Sigmoid colon (tissue), 7 donors: Measurements from ENCODE around the gene DGKQ. TPM values are rescaled to one million over a fixed set of nuclear protein-coding genes. Genes with fewer than 3 reads are reported as not detected.

Experiments
- DNase-seq: peaks from one replicate; pipeline ENCODE4 v3.0.0-alpha.2; 2019
- H3K27ac ChIP-seq, 4 donors: fragments of 200-600 bp; sonication (generic); one replicate each; pipeline ENCODE4 v1.5.1; 2016 to 2019; ENCODE audit warnings: mild to moderate bottlenecking in 1 of 4
- H3K27me3 ChIP-seq, 3 donors: fragments of 200-600 bp; sonication (generic); one replicate each; pipeline ENCODE4 v1.5.1; 2019; ENCODE audit warnings: mild to moderate bottlenecking in 1 of 3
- H3K36me3 ChIP-seq, 4 donors: fragments of 200-600 bp; sonication (generic); one replicate each; pipeline ENCODE4 v1.5.1; 2016 to 2019
- H3K4me1 ChIP-seq, 4 donors: fragments of 200-600 bp; sonication (generic); one replicate each; pipeline ENCODE4 v1.5.1; 2017 to 2019
- H3K4me3 ChIP-seq, 4 donors: fragments of 200-600 bp; sonication (generic); one replicate each; pipeline ENCODE4 v1.5.1; 2017 to 2019; ENCODE audit warnings: mild to moderate bottlenecking in 2 of 4, moderate library complexity in 1 of 4
- H3K9me3 ChIP-seq, 4 donors: fragments of 200-600 bp in 3 of 4; sonication (generic) in 3 of 4; one replicate each; pipeline versions ENCODE4 v1.5.1 to v1.6.1; 2013 to 2019
- CTCF ChIP-seq, 4 experiments: fragments of 450-650 bp in 3 of 4; fragments of 200-600 bp in 1 of 4; IDR thresholded peaks; one replicate each; pipeline ENCODE4 v1.5.1; 2016 to 2019; ENCODE audit warnings: antibody characterized with exemption in 4 of 4, mild to moderate bottlenecking in 3 of 4, moderate library complexity in 2 of 4
- EP300 ChIP-seq, 4 donors: sonication (generic); formaldehyde crosslinking; IDR thresholded peaks; one replicate each; pipeline ENCODE4 v1.6.1; 2017; ENCODE audit warnings: antibody characterized with exemption in 4 of 4
- POLR2A ChIP-seq, 2 donors: fragments of 450-650 bp; IDR thresholded peaks; one replicate each; pipeline ENCODE4 v1.6.1; 2016; ENCODE audit warnings: antibody characterized with exemption in 2 of 2, mild to moderate bottlenecking in 2 of 2, moderate library complexity in 2 of 2
- POLR2AphosphoS5 ChIP-seq, 4 donors: sonication (generic); formaldehyde crosslinking; IDR thresholded peaks; one replicate each; pipeline ENCODE4 v1.6.1; 2017; ENCODE audit warnings: antibody characterized with exemption in 4 of 4
- WGBS, 2 donors: extraction: QIAGEN DNeasy Blood & Tissue Kit; methylation state at CpG; one replicate each; pipeline ENCODE4 v1.1.7; 2013; 5-methylcytosine and 5-hydroxymethylcytosine counted together
- intact Hi-C: fragments of 100-400 bp; cut with DNase I; formaldehyde crosslinking; loops from one replicate; pipeline ENCODE4 v1.15.1; 2023
- polyA plus RNA-seq, 3 donors: library from polyadenylated mRNA; stranded (reverse); fragments of 200-250 nt; gene quantifications; one replicate each; pipeline ENCODE4 v1.2.3, GENCODE V29; 2013
- total RNA-seq, 4 donors: library from RNA; depleted of rRNA; stranded (reverse); fragments of >200 nt; gene quantifications; one replicate each; pipeline ENCODE4 v1.1.0, GENCODE V29; 2016
- donor health status: healthy with polysubstance abuse.
- donor health status: Bipolar disorder and iron deficiency.
- donor health status: healthy.

Gene DGKQ
- total RNA-seq (1 to 10 TPM; 3.5 to 8.9 (median 5.1) TPM), polyA plus RNA-seq (10 to 100 TPM; 19.8 to 26.2 (median 23.6) TPM)

DNA sequence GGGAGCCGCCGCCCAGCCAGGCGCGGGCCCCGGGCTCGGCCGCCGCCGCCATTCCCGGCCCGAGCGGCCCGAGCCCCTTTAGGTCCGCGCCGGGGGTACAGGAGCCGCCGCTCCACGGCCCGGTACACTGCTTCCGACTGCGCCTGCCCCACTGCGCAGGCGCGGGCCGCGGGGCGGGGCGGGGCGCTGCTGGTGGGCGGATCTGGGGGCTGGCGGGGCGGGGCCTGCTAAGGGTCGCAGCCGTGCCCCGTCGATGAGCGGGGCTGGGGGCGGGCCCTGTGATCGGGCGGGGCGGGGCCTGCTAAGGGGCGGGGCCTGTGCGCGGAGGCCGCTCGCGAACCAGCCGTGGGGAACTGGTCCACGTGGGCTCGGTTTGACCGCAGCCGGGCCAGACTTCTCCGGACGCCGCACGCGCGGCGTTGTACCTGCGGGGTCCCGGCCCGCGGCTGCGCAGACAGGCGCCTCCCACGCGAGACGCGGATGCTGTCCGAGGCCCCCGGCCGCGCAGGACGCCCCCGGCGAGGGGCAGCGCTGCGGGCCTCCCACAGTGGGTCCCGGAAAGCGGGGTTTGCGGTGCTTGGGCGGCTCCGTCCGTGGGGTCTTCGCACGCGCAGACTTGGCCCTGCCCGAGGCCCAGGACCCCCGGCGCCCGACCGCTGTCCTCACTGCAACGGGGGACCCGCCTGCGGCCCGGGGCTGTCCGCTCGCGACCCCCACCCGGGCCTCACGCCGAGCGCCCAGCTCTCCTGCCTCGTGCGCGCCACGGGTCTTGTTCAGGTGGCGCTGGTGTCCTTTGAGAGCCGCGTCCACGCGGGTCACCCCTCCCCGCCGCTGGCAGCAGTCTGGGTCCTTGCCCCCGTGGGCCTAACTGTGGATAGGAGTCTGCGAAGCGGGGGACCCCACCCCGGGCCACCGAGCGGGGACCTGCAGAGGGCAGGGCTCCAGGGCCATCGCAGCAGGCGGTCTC, at the start of gene DGKQ:
TSS of gene DGKQ (minus strand) at position 139 of the 967 bp plus-strand sequence. CDS start at position 52, 87 bp downstream.
- WGBS, 2 donors = 27 to 35% methylated on average over 123 of the region's 123 CpGs
- Histone ChIP-seq H3K9me3 (no peaks in the 10 kb centered on the region), H3K4me1 (peaks cover 0 to 28% (median 25%) of the 10 kb centered on the region in 4 donors), H3K36me3 (no peaks in the 10 kb centered on the region), H3K4me3 (peak within 1 kb of the TSS; percentile 58 to 87 (median 82)), H3K27ac (peak within 1 kb of the TSS; percentile 8 to 57 (median 44)), H3K27me3 (peaks cover 0 to 4% (median under 1%) of the 10 kb centered on the region in 3 donors)
- TF ChIP-seq EP300 (IDR thresholded peaks at IDR 0.05) (no peak), POLR2A (IDR thresholded peaks at IDR 0.05) (no peak)
- intact Hi-C loops = loop anchor here (2.0 kb wide), 2 partner anchors 35 to 41 kb away; partner anchors contain the start of genes GAK and TMEM175
- DNase-seq = peak; percentile 94

GRCh38 chr4:1022739-1023066, 49.3 kb upstream of the DGKQ start:
- WGBS, 2 donors = 23 to 73% methylated on average over 19 of the region's 19 CpGs
- Histone ChIP-seq H3K9me3 (no peaks in the 10 kb centered on the region), H3K36me3 (peaks cover 0 to 11% (median 1%) of the 10 kb centered on the region in 4 donors), H3K27me3 (peaks cover 0 to 4% (median 0%) of the 10 kb centered on the region in 3 donors), H3K4me3 (no peak overlapping the region), H3K27ac (no peak overlapping the region), H3K4me1 (no peaks in the 10 kb centered on the region)
- intact Hi-C loops = no loop called here
- no peak for DNase-seq
- TF ChIP-seq POLR2A (IDR thresholded peaks at IDR 0.05) (no peak), CTCF (IDR thresholded peaks at IDR 0.05) (no peak)

- no peak overlapping the region for H3K4me3 ChIP-seq
- peaks cover 0 to 11% (median 1%) of the 10 kb centered on the region in 4 donors for H3K36me3 ChIP-seq
- TF ChIP-seq EP300 (IDR thresholded peaks at IDR 0.05) (no peak), POLR2A (IDR thresholded peaks at IDR 0.05) (no peak), CTCF (IDR thresholded peaks at IDR 0.05) (no peak), POLR2AphosphoS5 (IDR thresholded peaks at IDR 0.05) (no peak)
- no peaks in the 10 kb centered on the region for H3K9me3 ChIP-seq
- intact Hi-C loops = no loop called here
- H3K4me1 ChIP-seq = no peaks in the 10 kb centered on the region
- no peak overlapping the region for H3K27ac ChIP-seq
- H3K27me3 ChIP-seq = no peaks in the 10 kb centered on the region
- WGBS, 2 donors = 26 to 82% methylated on average over 46 of the region's 46 CpGs
- DNase-seq = no peak
Measured at GRCh38 chr4:1022051-1022738, 48.8 kb upstream of the DGKQ start.

DNA sequence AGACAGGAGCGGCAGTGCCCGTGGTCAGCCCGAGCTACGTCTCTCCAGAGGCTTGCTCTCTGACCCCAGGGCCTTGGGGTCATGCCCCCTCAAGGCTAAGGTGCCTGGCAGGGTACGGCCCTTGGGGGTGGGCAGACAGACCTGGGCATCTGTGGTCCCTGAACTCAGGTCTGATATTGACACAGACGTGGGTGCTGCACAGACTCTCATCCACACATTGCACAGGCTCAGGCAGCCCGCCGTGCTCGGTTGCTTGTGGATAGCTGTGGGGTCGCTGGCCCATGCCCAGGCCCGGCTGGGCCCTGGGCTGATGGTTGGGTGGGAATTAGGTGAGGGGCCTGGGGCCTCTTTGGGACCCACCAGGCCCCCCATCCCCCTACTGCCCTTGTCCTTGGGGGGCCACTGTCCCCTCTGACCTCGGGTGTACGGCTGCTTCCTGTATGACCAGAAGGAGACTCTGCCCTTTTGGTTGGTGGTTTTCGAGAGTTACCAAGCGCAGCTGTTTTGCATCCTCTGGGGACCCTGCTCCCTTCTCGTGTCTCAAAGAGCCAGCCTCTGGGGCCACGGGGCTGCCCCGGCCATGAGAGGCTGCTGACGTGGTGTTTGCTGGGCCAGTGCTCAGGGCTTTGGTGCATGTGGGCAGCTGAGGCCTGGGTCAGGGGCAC, 48.1 kb upstream of the DGKQ start:
- Histone ChIP-seq H3K27me3 (no peaks in the 10 kb centered on the region), H3K9me3 (no peaks in the 10 kb centered on the region), H3K4me3 (no peak overlapping the region), H3K4me1 (no peaks in the 10 kb centered on the region), H3K27ac (no peak overlapping the region), H3K36me3 (peaks cover 0 to 11% (median 1%) of the 10 kb centered on the region in 4 donors)
- WGBS, 2 donors = 66 to 74% methylated on average over 19 of the region's 19 CpGs
- intact Hi-C loops = no loop called here
- TF ChIP-seq POLR2A (IDR thresholded peaks at IDR 0.05) (no peak), POLR2AphosphoS5 (IDR thresholded peaks at IDR 0.05) (no peak), EP300 (IDR thresholded peaks at IDR 0.05) (no peak), CTCF (IDR thresholded peaks at IDR 0.05) (no peak)
- no peak for DNase-seq
